Gastrocnemius medialis (tissue), 4 donors: ENCODE results near the gene ERC2.

Experiments
- CTCF ChIP-seq, 5 experiments: fragments of 450-650 bp in 3 of 5; fragments of 200-600 bp in 2 of 5; sonication (generic) in 2 of 5; IDR thresholded peaks in 4 of 5; conservative IDR thresholded peaks in 1 of 5; 1 replicate in 4 of 5; 2 replicates in 1 of 5; pipeline ENCODE4 v1.5.1; 2016 to 2019; ENCODE audit warnings: antibody characterized with exemption in 5 of 5, mild to moderate bottlenecking in 3 of 5, moderate library complexity in 3 of 5
- POLR2A ChIP-seq, 2 donors: fragments of 450-650 bp; IDR thresholded peaks; one replicate each; pipeline ENCODE4 v1.6.1; 2017; ENCODE audit warnings: antibody characterized with exemption in 2 of 2, mild to moderate bottlenecking in 2 of 2, moderate library complexity in 2 of 2

DNA sequence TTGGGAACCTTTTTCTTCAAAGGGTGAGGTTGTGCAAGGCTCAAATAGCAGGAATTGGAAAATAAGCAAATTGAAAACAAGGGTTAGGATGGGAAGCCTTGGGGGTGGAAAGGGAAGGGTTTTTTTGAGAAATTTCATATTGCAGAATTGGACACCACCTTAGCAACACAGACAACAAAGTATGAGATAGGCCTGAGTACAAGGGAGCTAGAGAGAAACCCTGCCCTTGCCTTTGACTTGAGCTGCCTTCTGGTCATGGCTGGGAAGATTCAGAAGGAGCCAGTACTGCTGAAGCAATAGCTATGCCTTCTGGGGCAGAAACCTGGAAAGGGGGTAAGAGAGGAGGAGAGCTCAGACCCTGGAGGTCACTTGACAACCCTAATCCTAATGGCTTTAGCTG, 445.6 kb downstream of the ERC2 start:
- no peak for TF ChIP-seq POLR2A (IDR thresholded peaks at IDR 0.05)
- no peak for TF ChIP-seq CTCF (IDR thresholded peaks at IDR 0.05 in 4 of 5, conservative IDR thresholded peaks at IDR 0.05 in 1 of 5)
